HepG2 (cell line): ENCODE data around the gene C9orf43. TPM values are rescaled to one million over a fixed set of nuclear protein-coding genes. Genes with fewer than 3 reads are reported as not detected.
A peak's percentile ranks its signal among the peaks of the same experiment; 100 is the strongest.

ENCODE experiments used
- ATAC-seq: fragments of 200-7000 bp; cut with Tn5 transposase; 3 replicates; pipeline ENCODE4 v1.9.1; 2020; ENCODE audit warnings: mild to moderate bottlenecking, moderate library complexity
- BruUV-seq: library from RNA; stranded (reverse); fragments of 400-500 nt; replicated peaks from 2 replicates; lab custom pipeline; 2021; lab: Mats Ljungman, UMichigan
- CTCF ChIA-PET: fragments of 300-600 bp; formaldehyde crosslinking; extraction: SDS; loops from one replicate; lab custom pipeline; 2021; ENCODE audit warnings: low total read pairs, inconsistent platforms, low intra/inter-chr PET ratio; lab: Yijun Ruan, JAX
- POLR2A ChIA-PET: fragments of 350-600 bp; sonication (Branson Sonifier 250); formaldehyde crosslinking; loops from one replicate; lab custom pipeline; 2020; ENCODE audit warnings: antibody characterized with exemption, inconsistent platforms; lab: Yijun Ruan, JAX
- DNase-seq: peaks from one replicate; pipeline ENCODE4 v3.0.0-alpha.2; 2015; ENCODE audit warnings: low spot score
- FAIRE-seq: peaks from 3 replicates; lab custom pipeline; 2011; peaks lifted over from hg19 to GRCh38; lab: Jason Lieb, UNC
- H2AFZ ChIP-seq: one replicate; pipeline ENCODE4 v1.6.1; 2011; ENCODE audit warnings: low read length, inconsistent platforms
- H3K27ac ChIP-seq: fragments of 300-600 bp; 3 replicates; pipeline ENCODE4 v1.8.0; 2011; ENCODE audit warnings: mixed run types, mild to moderate bottlenecking, mixed read lengths, low read length, inconsistent platforms; ENCODE audit not compliant: insufficient read depth; ENCODE audit errors: extremely low read length
- H3K27me3 ChIP-seq, 2 experiments: fragments of 200-600 bp in 1 of 2; 2 replicates in 1 of 2; 3 replicates in 1 of 2; pipeline versions ENCODE4 v1.6.0 to v1.8.0; 2011; ENCODE audit warnings: low read length in 2 of 2, mild to moderate bottlenecking in 2 of 2, moderate library complexity in 2 of 2, inconsistent platforms in 1 of 2; ENCODE audit not compliant: insufficient read depth in 2 of 2, control insufficient read depth in 1 of 2
- H3K36me3 ChIP-seq, 2 experiments: fragments of 200-600 bp in 1 of 2; replicated peaks in 1 of 2; 2 replicates in 1 of 2; 3 replicates in 1 of 2; pipeline versions ENCODE4 v1.5.1 to v1.8.0; 2011; ENCODE audit warnings: low read length in 2 of 2, inconsistent platforms in 1 of 2; ENCODE audit not compliant: insufficient read depth in 2 of 2, control insufficient read depth in 1 of 2
- H3K4me1 ChIP-seq: 2 replicates; pipeline ENCODE4 v1.5.1; 2012; ENCODE audit warnings: low read length, inconsistent platforms; ENCODE audit not compliant: insufficient read depth
- H3K4me2 ChIP-seq: 2 replicates; pipeline ENCODE4 v1.6.0; 2011; ENCODE audit warnings: low read depth, low read length, inconsistent platforms
- H3K4me3 ChIP-seq, 3 experiments: fragments of 200-600 bp in 1 of 3; sonication (generic), shearing (Covaris generic) in 1 of 3; replicated peaks in 1 of 3; 2 replicates each; pipeline ENCODE4 v1.5.1; 2011 to 2016; ENCODE audit warnings: low read length in 3 of 3, inconsistent platforms in 2 of 3, low read depth in 2 of 3, mild to moderate bottlenecking in 2 of 3, control low read depth in 1 of 3, mixed read lengths in 1 of 3; ENCODE audit not compliant: insufficient read depth in 1 of 3
- H3K79me2 ChIP-seq: one replicate; pipeline ENCODE4 v1.6.1; 2011; ENCODE audit warnings: low read length, inconsistent platforms; ENCODE audit not compliant: insufficient read depth
- H3K9ac ChIP-seq: 2 replicates; pipeline ENCODE4 v1.6.0; 2011; ENCODE audit warnings: mild to moderate bottlenecking, low read depth, low read length, inconsistent platforms; ENCODE audit not compliant: insufficient read depth
- H3K9me3 ChIP-seq: 2 replicates; pipeline ENCODE4 v1.5.1; 2012; ENCODE audit warnings: mild to moderate bottlenecking, low read length
- H4K20me1 ChIP-seq: 2 replicates; pipeline ENCODE4 v1.6.0; 2011; ENCODE audit warnings: inconsistent platforms, mild to moderate bottlenecking, low read length, moderate library complexity; ENCODE audit not compliant: insufficient read depth
- GPN1 ChIP-seq: sonication (generic); formaldehyde crosslinking; IDR thresholded peaks from 2 replicates; pipeline ENCODE4 v1.5.1; 2020; ENCODE audit warnings: missing genetic modification reagents, borderline replicate concordance
- HIVEP1 ChIP-seq: sonication (generic); formaldehyde crosslinking; IDR thresholded peaks from 2 replicates; pipeline ENCODE4 v1.4.0; 2020; ENCODE audit warnings: mild to moderate bottlenecking, missing genetic modification reagents
- KLF16 ChIP-seq, 2 experiments: sonication (generic) in 1 of 2; formaldehyde crosslinking in 1 of 2; IDR thresholded peaks; 2 replicates each; pipeline versions ENCODE4 v1.6.1 to v1.8.0; 2016 to 2023; ENCODE audit warnings: missing genetic modification reagents in 2 of 2, missing compliant biosample characterization in 1 of 2
- MNT ChIP-seq: fragments of 450-650 bp; IDR thresholded peaks from 2 replicates; pipeline ENCODE4 v1.6.1; 2016
- NR2F2 ChIP-seq: IDR thresholded peaks from 2 replicates; pipeline ENCODE4 v1.6.1; 2012; ENCODE audit warnings: low read depth, inconsistent platforms, borderline replicate concordance
- POGZ ChIP-seq: sonication (generic); formaldehyde crosslinking; IDR thresholded peaks from 2 replicates; pipeline ENCODE4 v1.4.0; 2020; ENCODE audit warnings: mild to moderate bottlenecking, missing genetic modification reagents
- POLR2G ChIP-seq: fragments of 200-400 bp; formaldehyde crosslinking; IDR thresholded peaks from 2 replicates; pipeline ENCODE4 v1.6.1; 2018; ENCODE audit warnings: mild to moderate bottlenecking, low read depth, low read length, moderate library complexity
- PRMT3 ChIP-seq: sonication (generic); formaldehyde crosslinking; IDR thresholded peaks from 2 replicates; pipeline ENCODE4 v1.8.1; 2022; ENCODE audit warnings: low read depth, mild to moderate bottlenecking, moderate library complexity, missing genetic modification reagents, borderline replicate concordance
- ZNF383 ChIP-seq: sonication (generic); formaldehyde crosslinking; IDR thresholded peaks from 2 replicates; pipeline ENCODE4 v1.4.0; 2020; ENCODE audit warnings: missing genetic modification reagents, mild to moderate bottlenecking, borderline replicate concordance
- ZNF552 ChIP-seq: sonication (generic); formaldehyde crosslinking; IDR thresholded peaks from 2 replicates; pipeline ENCODE4 v1.9.0; 2022; ENCODE audit warnings: missing genetic modification reagents, mild to moderate bottlenecking, borderline replicate concordance
- ZNF772 ChIP-seq: sonication (generic); formaldehyde crosslinking; IDR thresholded peaks from 2 replicates; pipeline ENCODE4 v1.5.0; 2020; ENCODE audit warnings: mild to moderate bottlenecking, missing genetic modification reagents
- ZNF816 ChIP-seq: sonication (generic); formaldehyde crosslinking; IDR thresholded peaks from 2 replicates; pipeline ENCODE4 v1.8.0; 2022; ENCODE audit warnings: missing genetic modification reagents, mild to moderate bottlenecking, borderline replicate concordance
- WGBS: methylation state at CpG from one replicate; pipeline ENCODE4 v1.1.6; 2017; ENCODE audit warnings: low lambda C conversion rate; 5-methylcytosine and 5-hydroxymethylcytosine counted together
- in situ Hi-C: cut with HindIII; loops from 2 replicates; pipeline ENCODE4 v1.10.0; 2017; ENCODE audit warnings: low pct_unique_long_range_greater_than_20kb; ENCODE audit not compliant: extremely low pct_ligation_motif_present
- intact Hi-C: fragments of 100-400 bp; cut with micrococcal nuclease; formaldehyde crosslinking; loops from one replicate; pipeline ENCODE4 v1.10.0; 2022; ENCODE audit not compliant: unreplicated experiment
- polyA plus RNA-seq, 8 experiments: library from polyadenylated mRNA; depleted of rRNA in 3 of 8; stranded (reverse) in 7 of 8; unstranded in 1 of 8; fragments of >200 nt; fragmentation: Illumina TruSeq in 4 of 8; extraction: Trizol in 4 of 8; gene quantifications; 2 replicates each; pipeline versions ENCODE4 v1.2.1 to v1.2.3, GENCODE V29; 2011 to 2016; ENCODE audit warnings: low read depth in 4 of 8, missing spikeins in 1 of 8, mixed read lengths in 1 of 8; ENCODE audit not compliant: insufficient read depth in 1 of 8
- total RNA-seq, 5 experiments: library from RNA; depleted of rRNA; stranded (reverse); fragments of >200 nt; fragmentation: Illumina TruSeq; extraction: Trizol; gene quantifications; 2 replicates each; pipeline ENCODE4 v1.2.3, GENCODE V29; 2016; ENCODE audit warnings: low read depth in 1 of 5

The C9orf43 gene
- total and polyA plus RNA-seq, 2 of the 13 experiments (the other 11 are each of a cell fraction or from before 2014, with no cell fraction given): 0.24 to 0.31 TPM

- Histone ChIP-seq H4K20me1 (no peaks in the 10 kb centered on the region), H3K27ac (peak overlapping the region; percentile 91), H3K27me3 (no peaks in the 10 kb centered on the region; a peak in 1 of 5 replicates), H3K36me3 (peaks cover 0 to 19% of the 10 kb centered on the region in 2 experiments; a peak in 3 of 5 replicates), H3K4me3 (peak overlapping the region; percentile 91 to 98 (median 95)), H3K9ac (peak overlapping the region; percentile 93), H3K4me1 (peaks cover 37% of the 10 kb centered on the region), H3K79me2 (peaks cover 12% of the 10 kb centered on the region), H3K9me3 (no peaks in the 10 kb centered on the region), H2AFZ (no peak overlapping the region), H3K4me2 (peak overlapping the region; percentile 86)
- CTCF ChIA-PET: no interaction called here
- in situ Hi-C loops (no loop called here), intact Hi-C loops (loop anchor here (10.0 kb wide), 1 partner anchor 135 kb away; the partner anchor contains the start of genes CDC26 and PRPF4)
- DNase-seq: no peak
- ATAC-seq: no peak
- FAIRE-seq: no peak
- POLR2A ChIA-PET: interaction anchor here (0.8 to 3.6 kb wide), 22 partner anchors 9 to 245 kb away, joined by 3 to 50 read pairs (median 4); partner anchors contain the start of genes ALAD, CDC26, FKBP15 and HDHD3
- BruUV-seq: TSS peak; percentile 73
- 41% methylated on average over 10 of the region's 10 CpGs for WGBS
- TF ChIP-seq MNT: no peak
- TF ChIP-seq ZNF383: 0 out of 2 replicates have a peak, but pooled peaks have one; percentile 2
- TF ChIP-seq GPN1 (CRISPR knock-in tag): no peak
These were observed 1.1 kb upstream of the C9orf43 start for GRCh38 chr9:113409481-113409880.

DNA sequence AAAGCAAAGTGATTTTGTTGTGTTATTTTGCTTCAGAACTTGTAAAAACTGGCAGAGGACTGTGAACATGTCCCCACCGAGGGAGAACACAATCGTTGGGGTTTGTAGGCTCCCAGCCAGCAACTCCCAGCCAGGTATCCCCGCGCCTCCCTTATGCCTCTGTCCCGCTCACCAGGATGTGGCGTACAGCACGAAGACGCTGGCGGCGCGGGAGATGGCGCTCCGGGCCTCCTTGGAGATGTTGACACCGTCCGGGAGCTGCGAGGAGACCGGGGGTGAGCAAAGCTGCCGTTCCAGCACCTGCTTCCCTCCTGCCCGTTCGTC is 702 bp upstream of the C9orf43 start:
- Histone ChIP-seq H3K36me3 (peaks cover 0 to 19% of the 10 kb centered on the region in 2 experiments; a peak in 3 of 5 replicates), H3K9me3 (no peaks in the 10 kb centered on the region), H3K4me3 (peak overlapping the region; percentile 91 to 98 (median 95)), H2AFZ (no peak overlapping the region), H3K27ac (peak overlapping the region; percentile 91), H3K4me1 (peaks cover 37% of the 10 kb centered on the region), H3K9ac (peak overlapping the region; percentile 93), H3K79me2 (peaks cover 12% of the 10 kb centered on the region), H3K4me2 (peak overlapping the region; percentile 86), H4K20me1 (no peaks in the 10 kb centered on the region), H3K27me3 (no peaks in the 10 kb centered on the region; a peak in 1 of 5 replicates)
- CTCF ChIA-PET: no interaction called here
- intact Hi-C loops: loop anchor here (10.0 kb wide), 2 partner anchors 135 to 245 kb away; partner anchors contain the start of genes CDC26 and PRPF4
- FAIRE-seq: no peak
- DNase-seq: no peak
- 0% methylated on average over 2 of the region's 20 CpGs for WGBS
- no TSS peak for BruUV-seq
- POLR2A ChIA-PET: interaction anchor here (0.8 to 3.6 kb wide), 30 partner anchors 9 to 245 kb away, joined by 3 to 50 read pairs (median 4); partner anchors contain the start of genes ALAD, CDC26, FKBP15 and HDHD3
- peak; percentile 5; the same call in 2 of the 3 replicates for ATAC-seq
- in situ Hi-C loops: no loop called here
- TF ChIP-seq ZNF772 (no peak), HIVEP1 (no peak), ZNF816 (CRISPR knock-in tag) (no peak), KLF16 (CRISPR knock-in tag; IDR thresholded peaks at IDR 0.05) (no peak), NR2F2 (peak; percentile 8; the same call in 1 of the 2 replicates), PRMT3 (0 out of 2 replicates have a peak, but pooled peaks have one; percentile 54), ZNF552 (CRISPR knock-in tag) (no peak), POLR2G (no peak), POGZ (CRISPR knock-in tag) (no peak)
